BJ (cell line): Measurements from ENCODE around the gene WDR37. TPM values are rescaled to one million over a fixed set of nuclear protein-coding genes. Genes with fewer than 3 reads are reported as not detected.
"Not testable (repeated sequence)": the region's sequence is repeated elsewhere in the genome, so short reads cannot be mapped to it uniquely, and the experiment has no call there.

Experiments used
- CTCF ChIA-PET: fragments of 350-600 bp; formaldehyde crosslinking; extraction: SDS; loops from one replicate; lab custom pipeline; 2021; ENCODE audit warnings: antibody characterized with exemption, inconsistent platforms; lab: Yijun Ruan, JAX
- POLR2A ChIA-PET: fragments of 300-600 bp; sonication (Branson Sonifier 250); formaldehyde crosslinking; extraction: SDS; loops from one replicate; lab custom pipeline; 2021; ENCODE audit warnings: antibody characterized with exemption; lab: Charles Lee
- DNase-seq: peaks from one replicate; pipeline ENCODE4 v3.0.0-alpha.2; 2011; ENCODE audit warnings: low read depth
- H3K27me3 ChIP-seq: 2 replicates; pipeline ENCODE4 v1.6.0; 2011; ENCODE audit warnings: low read length; ENCODE audit not compliant: control insufficient read depth, insufficient read depth
- H3K36me3 ChIP-seq: 2 replicates; pipeline ENCODE4 v1.5.1; 2011; ENCODE audit warnings: low read length; ENCODE audit not compliant: control insufficient read depth, insufficient read depth
- H3K4me3 ChIP-seq: 2 replicates; pipeline ENCODE4 v1.5.1; 2011; ENCODE audit warnings: low read depth, mild to moderate bottlenecking, control low read depth, low read length
- CTCF ChIP-seq: IDR thresholded peaks from 2 replicates; pipeline ENCODE4 v1.5.1; 2011; ENCODE audit warnings: low read depth, mild to moderate bottlenecking, control low read depth, inconsistent platforms, low read length, moderate library complexity; ENCODE audit not compliant: insufficient read depth
- polyA minus RNA-seq: library from RNA; depleted of rRNA, polyadenylated mRNA; stranded (reverse); fragments of >200 nt; gene quantifications from 2 replicates; pipeline ENCODE4 v1.2.3, GENCODE V29; 2011; rRNA and poly(A)+ RNA removed
- polyA plus RNA-seq: library from polyadenylated mRNA; depleted of rRNA; stranded (reverse); fragments of >200 nt; gene quantifications from 2 replicates; pipeline ENCODE4 v1.2.3, GENCODE V29; 2011; rRNA removed

WDR37 gene, protein sequence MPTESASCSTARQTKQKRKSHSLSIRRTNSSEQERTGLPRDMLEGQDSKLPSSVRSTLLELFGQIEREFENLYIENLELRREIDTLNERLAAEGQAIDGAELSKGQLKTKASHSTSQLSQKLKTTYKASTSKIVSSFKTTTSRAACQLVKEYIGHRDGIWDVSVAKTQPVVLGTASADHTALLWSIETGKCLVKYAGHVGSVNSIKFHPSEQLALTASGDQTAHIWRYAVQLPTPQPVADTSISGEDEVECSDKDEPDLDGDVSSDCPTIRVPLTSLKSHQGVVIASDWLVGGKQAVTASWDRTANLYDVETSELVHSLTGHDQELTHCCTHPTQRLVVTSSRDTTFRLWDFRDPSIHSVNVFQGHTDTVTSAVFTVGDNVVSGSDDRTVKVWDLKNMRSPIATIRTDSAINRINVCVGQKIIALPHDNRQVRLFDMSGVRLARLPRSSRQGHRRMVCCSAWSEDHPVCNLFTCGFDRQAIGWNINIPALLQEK
- polyA plus RNA-seq: 10.9 and 12.7 TPM in 2 replicates
- 24.4 and 25.7 TPM in 2 replicates for polyA minus RNA-seq

DNA sequence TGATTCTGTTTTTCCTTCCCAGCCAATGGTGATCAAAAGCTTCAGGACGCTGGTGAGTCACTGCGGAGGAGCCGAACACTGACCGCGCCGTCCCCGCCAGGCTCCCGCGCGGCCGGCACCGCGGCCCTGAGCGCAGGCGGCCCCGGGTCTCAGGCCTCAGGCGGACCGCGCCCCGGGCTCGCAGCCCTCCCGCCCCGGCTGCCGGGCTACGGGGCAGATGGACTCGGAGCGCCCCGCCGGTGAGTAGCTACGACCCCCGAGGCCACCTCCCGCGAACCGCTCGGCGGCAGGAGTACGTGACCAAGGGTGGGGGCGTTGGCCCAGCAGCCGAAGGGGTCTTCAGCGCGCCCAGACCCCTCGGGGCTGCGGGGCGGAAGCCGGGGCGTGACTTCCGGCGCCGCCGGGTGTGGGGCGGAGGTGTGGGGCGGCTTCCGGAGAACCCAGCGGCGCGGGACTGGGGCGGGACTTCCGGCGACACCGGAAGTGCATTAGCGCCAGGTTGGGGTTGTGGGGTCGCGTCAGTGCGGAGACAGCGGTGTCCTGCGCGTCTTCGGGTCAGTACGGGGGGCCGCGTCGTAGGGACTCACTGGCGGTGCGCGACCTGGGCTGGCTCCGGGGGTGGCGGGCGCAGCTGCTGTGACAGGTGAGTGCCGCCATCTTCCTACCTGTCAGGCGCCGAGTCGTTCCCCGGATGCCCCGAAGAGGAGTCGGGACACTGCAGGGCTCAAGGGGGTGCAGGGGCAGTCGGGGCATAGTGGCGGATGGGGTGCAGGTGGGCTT, at the start of gene WDR37:
TSS of gene WDR37 (plus strand) at position 60 of the 780 bp plus-strand sequence. CDS start 15,771 bp downstream, outside the sequence.
- DNase-seq: peak; percentile 39
- POLR2A ChIA-PET: interaction anchor here (0.7 kb wide), 1 partner anchor 763 kb away, joined by 3 read pairs; no protein-coding TSS in a partner anchor
- CTCF ChIA-PET: interaction anchor here (1.0 kb wide), 1 partner anchor 1987 kb away, joined by 4 read pairs; no protein-coding TSS in a partner anchor
- H3K36me3 ChIP-seq: peaks cover 1% of the 10 kb centered on the region
- H3K27me3 ChIP-seq: no peaks in the 10 kb centered on the region
- peak within 1 kb of the TSS; percentile 99 for H3K4me3 ChIP-seq
- no peak for TF ChIP-seq CTCF

- CTCF ChIA-PET: no interaction called here
- TF ChIP-seq CTCF: no peak
- no peak overlapping the region for H3K4me3 ChIP-seq
- peaks cover 39% of the 10 kb centered on the region for H3K36me3 ChIP-seq
- DNase-seq: no peak
- no peaks in the 10 kb centered on the region for H3K27me3 ChIP-seq
- POLR2A ChIA-PET: no interaction called here
Observed at GRCh38 chr10:1006573-1006972, 49.6 kb upstream of the WDR37 start.

DNA sequence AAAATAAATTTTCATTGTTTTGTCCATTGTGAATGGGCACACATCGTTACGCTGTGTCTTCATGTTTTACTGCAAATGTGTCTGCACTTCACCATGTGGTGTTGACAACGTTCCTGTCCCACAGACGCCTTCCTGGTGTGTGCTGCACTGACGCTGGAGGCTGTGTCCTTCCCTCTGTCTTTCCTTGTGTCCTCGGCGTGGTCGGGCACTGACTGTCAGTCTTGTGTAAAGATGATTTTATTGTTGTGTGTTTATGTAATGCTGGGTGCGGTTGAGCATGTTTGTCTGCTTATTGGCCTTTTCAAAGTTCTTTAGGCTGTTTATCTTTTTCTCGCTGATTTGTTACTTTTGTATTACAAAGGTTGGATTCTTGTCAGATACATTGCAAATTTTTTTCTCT, 48.6 kb upstream of the WDR37 start:
- no peaks in the 10 kb centered on the region for H3K27me3 ChIP-seq
- CTCF ChIA-PET: no interaction called here
- POLR2A ChIA-PET: no interaction called here
- TF ChIP-seq CTCF: no peak
- peaks cover 42% of the 10 kb centered on the region for H3K36me3 ChIP-seq
- H3K4me3 ChIP-seq: no peak overlapping the region
- no peak for DNase-seq

GRCh38 chr10:1009071-1009494, 47.1 kb upstream of the WDR37 start:
- TF ChIP-seq CTCF: no peak
- Histone ChIP-seq H3K27me3 (no peaks in the 10 kb centered on the region), H3K4me3 (no peak overlapping the region), H3K36me3 (peaks cover 40% of the 10 kb centered on the region)
- ChIA-PET CTCF (no interaction called here), POLR2A (no interaction called here)
- DNase-seq: no peak

DNA sequence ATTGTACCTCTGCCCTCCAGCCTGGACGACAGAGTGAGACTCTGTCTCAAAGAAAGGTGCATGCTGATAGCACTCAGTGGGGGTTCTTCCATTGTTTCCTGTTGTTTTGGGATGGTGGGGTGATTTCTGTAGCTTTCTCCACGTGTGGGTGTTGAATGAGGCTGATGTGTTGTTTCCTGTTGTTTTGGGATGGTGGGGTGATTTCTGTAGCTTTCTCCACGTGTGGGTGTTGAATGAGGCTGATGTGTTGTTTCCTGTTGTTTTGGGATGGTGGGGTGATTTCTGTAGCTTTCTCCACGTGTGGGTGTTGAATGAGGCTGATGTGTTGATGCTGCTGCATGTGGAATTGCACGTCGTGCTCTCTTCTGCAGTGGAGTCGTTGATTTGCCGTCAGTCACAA, 46.2 kb upstream of the WDR37 start:
- POLR2A ChIA-PET, CTCF ChIA-PET, H3K27me3 ChIP-seq: not testable (repeated sequence)

More for the DNA sequence above, 46.2 kb upstream of the WDR37 start:
- H3K4me3 ChIP-seq, DNase-seq: not testable (repeated sequence)
- H3K36me3 ChIP-seq: peaks cover 36% of the 10 kb centered on the region
